Measurements from ENCODE around the gene TMEM219. TPM values are rescaled to one million over a fixed set of nuclear protein-coding genes. Genes with fewer than 3 reads are reported as not detected.

TMEM219 gene
- total RNA-seq (2022) (54.5 and 57.7 TPM in 2 replicates), Bru-seq, nascent RNA (percentile 44 among the genes with signal in this experiment), BruChase-seq, experiment 1, labeled RNA remaining after a 2-hour chase (percentile 50 among the genes with signal in this experiment), BruChase-seq, experiment 2, labeled RNA remaining after a 6-hour chase (percentile 52 among the genes with signal in this experiment)
- long read RNA-seq, transcript TMEM219-204 (5 exons, 1,292 nt) = major isoform, 29 of 76 reads
- long read RNA-seq, transcript TMEM219-201 (6 exons, 999 nt) = minor isoform, 13 of 76 reads
- long read RNA-seq, partial matches to known transcripts = 2 of 76 reads
- long read RNA-seq, other reads (novel, unspliced or antisense) = 29 of 76 reads

- H3K4me1 ChIP-seq = no peaks in the 10 kb centered on the region
- Mint-ChIP-seq H3K4me1 (ENCODE audit: low read depth, unreplicated experiment) (peaks cover 8% of the 10 kb centered on the region), H3K9me3 (ENCODE audit: unreplicated experiment) (no peaks in the 10 kb centered on the region), H3K27ac (ENCODE audit: unreplicated experiment) (peak within 1 kb of the TSS; percentile 79), H3K27me3 (ENCODE audit: insufficient read depth, unreplicated experiment) (no peaks in the 10 kb centered on the region), H3K36me3 (ENCODE audit: insufficient read depth, unreplicated experiment) (peaks cover 5% of the 10 kb centered on the region), H3K4me3 (ENCODE audit: unreplicated experiment) (peak within 1 kb of the TSS; percentile 79)
- peak within 1 kb of the TSS; percentile 78 for H3K4me3 ChIP-seq (ENCODE audit: low read depth, low read length)
- intact Hi-C loops (cut with micrococcal nuclease; ENCODE audit: unreplicated experiment) = loop anchor here (1.0 to 2.0 kb wide), 3 partner anchors 18 to 35 kb away; partner anchors contain the start of genes HIRIP3 and KCTD13
- H3K9me3 ChIP-seq = no peaks in the 10 kb centered on the region
- H3K27me3 ChIP-seq (replicated peaks; ENCODE audit: control insufficient read depth, insufficient read depth, low read length) = no peaks in the 10 kb centered on the region
- ChIA-PET POLR2A (interaction anchor here (0.5 to 1.6 kb wide), 8 partner anchors 10 to 689 kb away, joined by 3 to 18 read pairs (median 4); partner anchors contain the start of genes KCTD13, SEZ6L2 and TAOK2), CTCF (interaction anchor here (0.6 to 1.6 kb wide), 9 partner anchors 12 to 154 kb away, joined by 3 to 9 read pairs (median 4); partner anchors contain the start of genes CDIPT, KCTD13, SEZ6L2 and TAOK2)
- peak; percentile 89 to 96 for DNase-seq
- TF ChIP-seq CTCF (IDR thresholded peaks at IDR 0.05; ENCODE audit: insufficient read depth in 1 of 2, low read depth in 1 of 2, low read length in 1 of 2, severe bottlenecking in 1 of 2, unreplicated experiment in 1 of 2) = peak in 1 of 2 experiments; percentile 48
- no TSS peak for BruUV-seq (replicated peaks)
- no peaks in the 10 kb centered on the region for H3K36me3 ChIP-seq (ENCODE audit: control insufficient read depth, insufficient read depth, low read length)
These were observed at the start of gene TMEM219 for GRCh38 chr16:29961479-29962343. TMEM219 (plus strand) TSS chr16:29962079; CDS start chr16:29963144, 1,065 bp downstream.

GRCh38 chr16:29912087-29912486 is 49.8 kb upstream of the TMEM219 start:
- Mint-ChIP-seq H3K9me3 (ENCODE audit: unreplicated experiment) (no peaks in the 10 kb centered on the region), H3K4me3 (ENCODE audit: unreplicated experiment) (no peak overlapping the region), H3K36me3 (ENCODE audit: insufficient read depth, unreplicated experiment) (peaks cover 11% of the 10 kb centered on the region), H3K27ac (ENCODE audit: unreplicated experiment) (no peak overlapping the region), H3K4me1 (ENCODE audit: low read depth, unreplicated experiment) (peaks cover 9% of the 10 kb centered on the region), H3K27me3 (ENCODE audit: insufficient read depth, unreplicated experiment) (no peaks in the 10 kb centered on the region)
- Histone ChIP-seq H3K27me3 (replicated peaks; ENCODE audit: control insufficient read depth, insufficient read depth, low read length) (no peaks in the 10 kb centered on the region), H3K4me3 (ENCODE audit: low read depth, low read length) (no peak overlapping the region), H3K36me3 (ENCODE audit: control insufficient read depth, insufficient read depth, low read length) (no peaks in the 10 kb centered on the region), H3K9me3 (no peaks in the 10 kb centered on the region), H3K4me1 (no peaks in the 10 kb centered on the region)
- ChIA-PET POLR2A (no interaction called here), CTCF (interaction anchor here (1.0 kb wide), 1 partner anchor 120 kb away, joined by 3 read pairs; no protein-coding TSS in a partner anchor)
- BruUV-seq (replicated peaks) = no TSS peak
- no peak for DNase-seq
- intact Hi-C loops (cut with micrococcal nuclease; ENCODE audit: unreplicated experiment) = no loop called here
- TF ChIP-seq CTCF (IDR thresholded peaks at IDR 0.05; ENCODE audit: insufficient read depth in 1 of 2, low read depth in 1 of 2, low read length in 1 of 2, severe bottlenecking in 1 of 2, unreplicated experiment in 1 of 2) = no peak

GRCh38 chr16:29913514-29913913 is 48.4 kb upstream of the TMEM219 start:
- CTCF ChIA-PET = no interaction called here
- Mint-ChIP-seq H3K9me3 (ENCODE audit: unreplicated experiment) (no peaks in the 10 kb centered on the region), H3K4me1 (ENCODE audit: low read depth, unreplicated experiment) (peaks cover 9% of the 10 kb centered on the region), H3K27me3 (ENCODE audit: insufficient read depth, unreplicated experiment) (no peaks in the 10 kb centered on the region), H3K36me3 (ENCODE audit: insufficient read depth, unreplicated experiment) (peaks cover 20% of the 10 kb centered on the region), H3K4me3 (ENCODE audit: unreplicated experiment) (no peak overlapping the region), H3K27ac (ENCODE audit: unreplicated experiment) (no peak overlapping the region)
- Histone ChIP-seq H3K4me3 (ENCODE audit: low read depth, low read length) (no peak overlapping the region), H3K4me1 (no peaks in the 10 kb centered on the region), H3K27me3 (replicated peaks; ENCODE audit: control insufficient read depth, insufficient read depth, low read length) (no peaks in the 10 kb centered on the region), H3K9me3 (no peaks in the 10 kb centered on the region), H3K36me3 (ENCODE audit: control insufficient read depth, insufficient read depth, low read length) (no peaks in the 10 kb centered on the region)
- no peak for DNase-seq
- intact Hi-C loops (cut with micrococcal nuclease; ENCODE audit: unreplicated experiment) = no loop called here
- POLR2A ChIA-PET = no interaction called here
- no peak for TF ChIP-seq CTCF (IDR thresholded peaks at IDR 0.05; ENCODE audit: insufficient read depth in 1 of 2, low read depth in 1 of 2, low read length in 1 of 2, severe bottlenecking in 1 of 2, unreplicated experiment in 1 of 2)
- no TSS peak for BruUV-seq (replicated peaks)
